A549 (cell line): ENCODE results near the gene FRMD3. TPM values are rescaled to one million over a fixed set of nuclear protein-coding genes. Genes with fewer than 3 reads are reported as not detected.

ENCODE experiments used
- ATAC-seq, 2 experiments: fragments of 200-7000 bp in 1 of 2; fragments of >200 bp in 1 of 2; cut with Nextera tagmentation in 1 of 2; cut with Tn5 transposase in 1 of 2; 3 replicates each; pipeline versions ENCODE4 v1.8.0 to v1.9.1; 2018 to 2020; ENCODE audit warnings: mild to moderate bottlenecking in 1 of 2, moderate library complexity in 1 of 2
- CTCF ChIA-PET: fragments of 300-600 bp; sonication (Branson Sonifier 250); formaldehyde crosslinking; extraction: SDS; loops from one replicate; lab custom pipeline; 2021; ENCODE audit warnings: antibody characterized with exemption, inconsistent platforms; lab: Yijun Ruan, JAX
- POLR2A ChIA-PET: fragments of 350-600 bp; formaldehyde crosslinking; extraction: SDS; loops from one replicate; lab custom pipeline; 2021; ENCODE audit warnings: antibody characterized with exemption, inconsistent platforms; lab: Yijun Ruan, JAX
- DNase-seq, 2 experiments: peaks; one replicate each; pipeline versions ENCODE4 v3.0.0 to v3.0.0-alpha.2; 2011 to 2016; ENCODE audit warnings: low read depth in 1 of 2, low spot score in 1 of 2
- FAIRE-seq: peaks from 2 replicates; lab custom pipeline; 2011; peaks lifted over from hg19 to GRCh38; lab: Jason Lieb, UNC
- H3K27ac ChIP-seq, 2 experiments: fragments of >200 bp; sonication (Bioruptor Twin); formaldehyde crosslinking; 3 replicates each; pipeline ENCODE4 v1.5.1; 2016 to 2017
- H3K4me1 ChIP-seq: fragments of >200 bp; sonication (Bioruptor Twin); formaldehyde crosslinking; 3 replicates; pipeline ENCODE4 v1.6.1; 2016
- H3K4me2 ChIP-seq: fragments of >200 bp; sonication (Bioruptor Twin); formaldehyde crosslinking; 3 replicates; pipeline ENCODE4 v1.6.1; 2016
- H3K4me3 ChIP-seq: fragments of >200 bp; sonication (Bioruptor Twin); formaldehyde crosslinking; 3 replicates; pipeline ENCODE4 v1.5.1; 2016
- H3K9me3 ChIP-seq: fragments of >200 bp; sonication (Bioruptor Twin); formaldehyde crosslinking; 3 replicates; pipeline ENCODE4 v1.6.1; 2016
- BHLHE40 ChIP-seq: IDR thresholded peaks from 2 replicates; pipeline ENCODE4 v1.6.1; 2012; ENCODE audit warnings: low read depth, low read length, inconsistent platforms
- CBX2 ChIP-seq: fragments of 200-600 bp; sonication (generic); IDR thresholded peaks from 2 replicates; pipeline ENCODE4 v1.6.1; 2016; ENCODE audit warnings: low read depth, mild to moderate bottlenecking, borderline replicate concordance
- CHD4 ChIP-seq: fragments of 200-600 bp; sonication (generic); IDR thresholded peaks from 2 replicates; pipeline ENCODE4 v1.6.1; 2016; ENCODE audit warnings: antibody characterized with exemption, mild to moderate bottlenecking, borderline replicate concordance
- EHF ChIP-seq: fragments of 250-450 bp; sonication (Bioruptor Pico); IDR thresholded peaks from 2 replicates; pipeline ENCODE4 v1.5.0; 2020; ENCODE audit warnings: mild to moderate bottlenecking
- FOSL2 ChIP-seq, 2 experiments: fragments of 450-650 bp in 1 of 2; fragments of >200 bp in 1 of 2; sonication (Bioruptor Twin) in 1 of 2; formaldehyde crosslinking; IDR thresholded peaks; 2 replicates each; pipeline versions ENCODE4 v1.5.0 to v1.6.1; 2016 to 2020; ENCODE audit warnings: mild to moderate bottlenecking in 1 of 2, moderate library complexity in 1 of 2
- FOXS1 ChIP-seq: fragments of 250-450 bp; sonication (Bioruptor Pico); IDR thresholded peaks from 2 replicates; pipeline ENCODE4 v1.5.0; 2020; ENCODE audit warnings: mild to moderate bottlenecking, moderate library complexity
- JUNB ChIP-seq: fragments of >200 bp; sonication (Bioruptor Twin); formaldehyde crosslinking; IDR thresholded peaks from 2 replicates; pipeline ENCODE4 v1.6.1; 2016
- KDM1A ChIP-seq: fragments of 200-600 bp; sonication (generic); IDR thresholded peaks from 2 replicates; pipeline ENCODE4 v1.6.1; 2016; ENCODE audit warnings: low read depth, mild to moderate bottlenecking
- KDM5A ChIP-seq: fragments of 200-600 bp; sonication (generic); IDR thresholded peaks from 2 replicates; pipeline ENCODE4 v1.6.1; 2016; ENCODE audit warnings: antibody characterized with exemption, mild to moderate bottlenecking
- MAZ ChIP-seq: fragments of 150-350 bp; IDR thresholded peaks from 2 replicates; pipeline ENCODE4 v1.6.1; 2014; ENCODE audit warnings: antibody characterized with exemption, low read depth, low read length, borderline replicate concordance
- PHF8 ChIP-seq: fragments of 200-600 bp; sonication (generic); IDR thresholded peaks from 2 replicates; pipeline ENCODE4 v1.6.1; 2016; ENCODE audit warnings: low read depth, mild to moderate bottlenecking, antibody characterized with exemption, moderate library complexity, borderline replicate concordance
- POLR2A ChIP-seq: IDR thresholded peaks from 2 replicates; pipeline ENCODE4 v1.6.1; 2012; ENCODE audit warnings: mild to moderate bottlenecking, low read length
- POLR2AphosphoS2 ChIP-seq: conservative IDR thresholded peaks from 2 replicates; pipeline ENCODE4 v1.6.1; 2012; ENCODE audit warnings: low read length, improper control_type of control experiment, inconsistent platforms
- SREBF2 ChIP-seq: fragments of 450-650 bp; IDR thresholded peaks from 2 replicates; pipeline ENCODE4 v1.6.1; 2014; ENCODE audit warnings: mild to moderate bottlenecking, moderate library complexity
- ZNF302 ChIP-seq: fragments of 250-450 bp; sonication (Bioruptor Pico); IDR thresholded peaks from 2 replicates; pipeline ENCODE4 v1.9.0; 2021; ENCODE audit warnings: inconsistent platforms, mild to moderate bottlenecking, moderate library complexity
- whole genome bisulfite sequencing: methylation state at CpG from one replicate; pipeline ENCODE4 v1.1.6; 2017; ENCODE audit errors: missing lambda C conversion rate; 5-methylcytosine and 5-hydroxymethylcytosine counted together
- polyA plus RNA-seq, 4 experiments: library from polyadenylated mRNA; depleted of rRNA in 3 of 4; stranded (reverse); fragments of >200 nt; fragmentation: RNase III in 1 of 4; extraction: RNeasy Plus Mini Kit Qiagen cat#74134 plus additional on column Dnase treatment in 1 of 4; gene quantifications; 2 replicates in 3 of 4; 3 replicates in 1 of 4; pipeline ENCODE4 v1.2.3, GENCODE V29; 2011 to 2017
- TF ChIP-seq, protein P1 (sequence below): fragments of >200 bp; sonication (Bioruptor Twin); formaldehyde crosslinking; IDR thresholded peaks from 3 replicates; pipeline ENCODE4 v1.6.1; 2016
- TF ChIP-seq, protein P2 (sequence below): IDR thresholded peaks from 2 replicates; pipeline ENCODE4 v1.6.1; 2012; ENCODE audit warnings: low read depth, borderline replicate concordance
- TF ChIP-seq, protein P3 (sequence below): IDR thresholded peaks from 2 replicates; pipeline ENCODE4 v1.6.1; 2012
- TF ChIP-seq, protein P4 (sequence below): fragments of 150-350 bp; IDR thresholded peaks from 2 replicates; pipeline ENCODE4 v1.6.1; 2014; ENCODE audit warnings: low read depth, mild to moderate bottlenecking, low read length
- TF ChIP-seq, protein P5 (sequence below): fragments of 200-600 bp; sonication (generic); IDR thresholded peaks from 2 replicates; pipeline ENCODE4 v1.6.1; 2016; ENCODE audit warnings: antibody characterized with exemption, mild to moderate bottlenecking, moderate library complexity
- TF ChIP-seq, protein P6 (sequence below): fragments of 250-450 bp; sonication (Bioruptor Pico); IDR thresholded peaks from 2 replicates; pipeline ENCODE4 v1.5.0; 2021; ENCODE audit warnings: mild to moderate bottlenecking, moderate library complexity, borderline replicate concordance

Gene FRMD3
- polyA plus RNA-seq, 2 of the 4 experiments (the other 2 are of a cell fraction): 1.7 to 3.3 TPM

DNA sequence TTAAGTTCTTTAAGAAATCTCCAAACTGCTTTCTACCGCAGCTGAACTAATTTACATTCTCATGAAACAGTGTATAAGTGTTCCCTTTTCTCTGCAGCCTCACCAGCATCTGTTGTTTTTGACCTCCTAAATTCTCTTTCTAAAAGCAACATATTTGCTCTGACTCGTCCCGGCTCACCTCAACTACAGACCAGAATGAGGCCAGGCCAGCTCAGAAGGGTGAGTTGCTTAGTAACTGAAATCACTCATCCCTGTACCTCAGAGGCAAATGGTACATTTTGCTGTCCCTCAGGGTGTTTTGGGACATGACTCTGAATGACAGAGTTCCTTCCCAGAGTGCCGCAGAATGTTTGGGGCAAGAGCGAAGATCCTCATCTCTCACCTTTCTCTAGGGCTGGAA lies 127.5 kb downstream of the FRMD3 start:
- ATAC-seq (no peak), DNase-seq (no peak), FAIRE-seq (no peak)
- ChIA-PET CTCF (no interaction called here), POLR2A (no interaction called here)
- Histone ChIP-seq H3K9me3 (no peaks in the 10 kb centered on the region), H3K4me1 (no peaks in the 10 kb centered on the region), H3K4me3 (no peak overlapping the region), H3K27ac (no peak overlapping the region), H3K4me2 (no peak overlapping the region)
- TF ChIP-seq, protein P1, sequence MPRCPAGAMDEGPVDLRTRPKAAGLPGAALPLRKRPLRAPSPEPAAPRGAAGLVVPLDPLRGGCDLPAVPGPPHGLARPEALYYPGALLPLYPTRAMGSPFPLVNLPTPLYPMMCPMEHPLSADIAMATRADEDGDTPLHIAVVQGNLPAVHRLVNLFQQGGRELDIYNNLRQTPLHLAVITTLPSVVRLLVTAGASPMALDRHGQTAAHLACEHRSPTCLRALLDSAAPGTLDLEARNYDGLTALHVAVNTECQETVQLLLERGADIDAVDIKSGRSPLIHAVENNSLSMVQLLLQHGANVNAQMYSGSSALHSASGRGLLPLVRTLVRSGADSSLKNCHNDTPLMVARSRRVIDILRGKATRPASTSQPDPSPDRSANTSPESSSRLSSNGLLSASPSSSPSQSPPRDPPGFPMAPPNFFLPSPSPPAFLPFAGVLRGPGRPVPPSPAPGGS: no peak
- TF ChIP-seq, protein P2, sequence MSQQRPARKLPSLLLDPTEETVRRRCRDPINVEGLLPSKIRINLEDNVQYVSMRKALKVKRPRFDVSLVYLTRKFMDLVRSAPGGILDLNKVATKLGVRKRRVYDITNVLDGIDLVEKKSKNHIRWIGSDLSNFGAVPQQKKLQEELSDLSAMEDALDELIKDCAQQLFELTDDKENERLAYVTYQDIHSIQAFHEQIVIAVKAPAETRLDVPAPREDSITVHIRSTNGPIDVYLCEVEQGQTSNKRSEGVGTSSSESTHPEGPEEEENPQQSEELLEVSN: no peak
- TF ChIP-seq, protein P3, sequence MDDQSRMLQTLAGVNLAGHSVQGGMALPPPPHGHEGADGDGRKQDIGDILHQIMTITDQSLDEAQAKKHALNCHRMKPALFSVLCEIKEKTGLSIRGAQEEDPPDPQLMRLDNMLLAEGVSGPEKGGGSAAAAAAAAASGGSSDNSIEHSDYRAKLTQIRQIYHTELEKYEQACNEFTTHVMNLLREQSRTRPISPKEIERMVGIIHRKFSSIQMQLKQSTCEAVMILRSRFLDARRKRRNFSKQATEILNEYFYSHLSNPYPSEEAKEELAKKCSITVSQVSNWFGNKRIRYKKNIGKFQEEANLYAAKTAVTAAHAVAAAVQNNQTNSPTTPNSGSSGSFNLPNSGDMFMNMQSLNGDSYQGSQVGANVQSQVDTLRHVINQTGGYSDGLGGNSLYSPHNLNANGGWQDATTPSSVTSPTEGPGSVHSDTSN: no peak
- no peak for TF ChIP-seq MAZ
- TF ChIP-seq, protein P4, sequence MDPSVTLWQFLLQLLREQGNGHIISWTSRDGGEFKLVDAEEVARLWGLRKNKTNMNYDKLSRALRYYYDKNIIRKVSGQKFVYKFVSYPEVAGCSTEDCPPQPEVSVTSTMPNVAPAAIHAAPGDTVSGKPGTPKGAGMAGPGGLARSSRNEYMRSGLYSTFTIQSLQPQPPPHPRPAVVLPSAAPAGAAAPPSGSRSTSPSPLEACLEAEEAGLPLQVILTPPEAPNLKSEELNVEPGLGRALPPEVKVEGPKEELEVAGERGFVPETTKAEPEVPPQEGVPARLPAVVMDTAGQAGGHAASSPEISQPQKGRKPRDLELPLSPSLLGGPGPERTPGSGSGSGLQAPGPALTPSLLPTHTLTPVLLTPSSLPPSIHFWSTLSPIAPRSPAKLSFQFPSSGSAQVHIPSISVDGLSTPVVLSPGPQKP: no peak
- TF ChIP-seq SREBF2: no peak
- TF ChIP-seq, protein P5, sequence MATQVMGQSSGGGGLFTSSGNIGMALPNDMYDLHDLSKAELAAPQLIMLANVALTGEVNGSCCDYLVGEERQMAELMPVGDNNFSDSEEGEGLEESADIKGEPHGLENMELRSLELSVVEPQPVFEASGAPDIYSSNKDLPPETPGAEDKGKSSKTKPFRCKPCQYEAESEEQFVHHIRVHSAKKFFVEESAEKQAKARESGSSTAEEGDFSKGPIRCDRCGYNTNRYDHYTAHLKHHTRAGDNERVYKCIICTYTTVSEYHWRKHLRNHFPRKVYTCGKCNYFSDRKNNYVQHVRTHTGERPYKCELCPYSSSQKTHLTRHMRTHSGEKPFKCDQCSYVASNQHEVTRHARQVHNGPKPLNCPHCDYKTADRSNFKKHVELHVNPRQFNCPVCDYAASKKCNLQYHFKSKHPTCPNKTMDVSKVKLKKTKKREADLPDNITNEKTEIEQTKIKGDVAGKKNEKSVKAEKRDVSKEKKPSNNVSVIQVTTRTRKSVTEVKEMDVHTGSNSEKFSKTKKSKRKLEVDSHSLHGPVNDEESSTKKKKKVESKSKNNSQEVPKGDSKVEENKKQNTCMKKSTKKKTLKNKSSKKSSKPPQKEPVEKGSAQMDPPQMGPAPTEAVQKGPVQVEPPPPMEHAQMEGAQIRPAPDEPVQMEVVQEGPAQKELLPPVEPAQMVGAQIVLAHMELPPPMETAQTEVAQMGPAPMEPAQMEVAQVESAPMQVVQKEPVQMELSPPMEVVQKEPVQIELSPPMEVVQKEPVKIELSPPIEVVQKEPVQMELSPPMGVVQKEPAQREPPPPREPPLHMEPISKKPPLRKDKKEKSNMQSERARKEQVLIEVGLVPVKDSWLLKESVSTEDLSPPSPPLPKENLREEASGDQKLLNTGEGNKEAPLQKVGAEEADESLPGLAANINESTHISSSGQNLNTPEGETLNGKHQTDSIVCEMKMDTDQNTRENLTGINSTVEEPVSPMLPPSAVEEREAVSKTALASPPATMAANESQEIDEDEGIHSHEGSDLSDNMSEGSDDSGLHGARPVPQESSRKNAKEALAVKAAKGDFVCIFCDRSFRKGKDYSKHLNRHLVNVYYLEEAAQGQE: no peak
- WGBS: 75% methylated on average over 5 of the region's 5 CpGs

DNA sequence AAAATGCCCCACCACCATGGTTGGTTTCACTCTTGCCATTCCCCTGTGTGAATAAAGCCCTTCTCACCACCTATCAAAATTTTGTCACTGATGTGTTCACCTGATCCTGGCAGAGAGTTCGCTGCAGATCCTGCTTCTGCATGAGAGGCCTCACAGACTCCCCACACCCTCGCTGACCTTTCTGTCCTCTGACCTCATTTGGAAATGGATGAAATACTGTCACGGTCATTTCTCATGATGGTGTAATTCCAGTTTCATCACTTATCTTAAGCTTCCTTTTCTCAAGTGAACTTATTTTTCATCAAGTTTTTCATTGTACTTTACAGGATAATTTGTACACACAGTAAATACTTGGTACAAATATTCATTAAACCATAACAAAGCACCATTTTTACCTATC lies 131.3 kb downstream of the FRMD3 start:
- H3K9me3 ChIP-seq: no peaks in the 10 kb centered on the region
- no peak for FAIRE-seq
- no peak overlapping the region for H3K4me3 ChIP-seq
- TF ChIP-seq, protein P6, sequence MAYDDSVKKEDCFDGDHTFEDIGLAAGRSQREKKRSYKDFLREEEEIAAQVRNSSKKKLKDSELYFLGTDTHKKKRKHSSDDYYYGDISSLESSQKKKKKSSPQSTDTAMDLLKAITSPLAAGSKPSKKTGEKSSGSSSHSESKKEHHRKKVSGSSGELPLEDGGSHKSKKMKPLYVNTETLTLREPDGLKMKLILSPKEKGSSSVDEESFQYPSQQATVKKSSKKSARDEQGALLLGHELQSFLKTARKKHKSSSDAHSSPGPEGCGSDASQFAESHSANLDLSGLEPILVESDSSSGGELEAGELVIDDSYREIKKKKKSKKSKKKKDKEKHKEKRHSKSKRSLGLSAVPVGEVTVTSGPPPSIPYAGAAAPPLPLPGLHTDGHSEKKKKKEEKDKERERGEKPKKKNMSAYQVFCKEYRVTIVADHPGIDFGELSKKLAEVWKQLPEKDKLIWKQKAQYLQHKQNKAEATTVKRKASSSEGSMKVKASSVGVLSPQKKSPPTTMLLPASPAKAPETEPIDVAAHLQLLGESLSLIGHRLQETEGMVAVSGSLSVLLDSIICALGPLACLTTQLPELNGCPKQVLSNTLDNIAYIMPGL (CRISPR knock-in tag): no peak
- TF ChIP-seq PHF8 (no peak), CBX2 (no peak), SREBF2 (no peak), FOSL2 (IDR thresholded peaks at IDR 0.05) (no peak), FOSL2 (CRISPR knock-in tag; IDR thresholded peaks at IDR 0.05) (no peak), ZNF302 (CRISPR knock-in tag) (no peak), FOXS1 (CRISPR knock-in tag) (no peak), JUNB (no peak), KDM1A (no peak), KDM5A (no peak), BHLHE40 (no peak), POLR2AphosphoS2 (no peak), EHF (CRISPR knock-in tag) (no peak), CHD4 (no peak), POLR2A (no peak), MAZ (no peak)
- TF ChIP-seq, protein P4: no peak
- DNase-seq: no peak
- no peak overlapping the region for H3K4me2 ChIP-seq
- ChIA-PET CTCF (interaction anchor here (1.1 kb wide), 1 partner anchor 13 kb away, joined by 3 read pairs; no protein-coding TSS in a partner anchor), POLR2A (no interaction called here)
- no peak for ATAC-seq
- peaks cover 12% of the 10 kb centered on the region; the same call in 2 of the 3 replicates for H3K4me1 ChIP-seq
- H3K27ac ChIP-seq: no peak overlapping the region
- WGBS: 41% methylated on average over 3 of the region's 3 CpGs
